K562 (cell line): Measurements from ENCODE around the gene ERCC1. TPM values are rescaled to one million over a fixed set of nuclear protein-coding genes. Genes with fewer than 3 reads are reported as not detected.

Experiments
- ARID2 ChIP-seq: fragments of 450-650 bp; IDR thresholded peaks from 2 replicates; pipeline ENCODE4 v1.6.1; 2017; ENCODE audit warnings: antibody characterized with exemption, mild to moderate bottlenecking
- CTBP1 ChIP-seq: fragments of 450-650 bp; IDR thresholded peaks from 2 replicates; pipeline ENCODE4 v1.6.1; 2016; ENCODE audit warnings: borderline replicate concordance
- HEY1 ChIP-seq: fragments of 250-450 bp; sonication (Bioruptor Pico); IDR thresholded peaks from 2 replicates; pipeline ENCODE4 v1.5.0; 2020; ENCODE audit warnings: mild to moderate bottlenecking, moderate library complexity, borderline replicate concordance
- KAT8 ChIP-seq: fragments of 450-650 bp; IDR thresholded peaks from 2 replicates; pipeline ENCODE4 v1.6.1; 2016; ENCODE audit warnings: low read depth, mild to moderate bottlenecking
- ZBTB40 ChIP-seq, 2 experiments: fragments of 450-650 bp in 1 of 2; sonication (generic) in 1 of 2; formaldehyde crosslinking in 1 of 2; IDR thresholded peaks; 2 replicates each; pipeline versions ENCODE4 v1.7.1 to v1.9.0; 2016 to 2022; ENCODE audit warnings: inconsistent platforms in 1 of 2, mild to moderate bottlenecking in 1 of 2, missing genetic modification reagents in 1 of 2
- ZNF134 ChIP-seq: fragments of 250-450 bp; sonication (Bioruptor Pico); conservative IDR thresholded peaks from 2 replicates; pipeline ENCODE4 v1.4.0; 2020
- polyA plus RNA-seq, 8 experiments: library from polyadenylated mRNA; depleted of rRNA in 4 of 8; stranded (reverse) in 5 of 8; unstranded in 3 of 8; fragments of >200 nt; fragmentation: Nextera tagmentation in 2 of 8; fragmentation: Illumina TruSeq in 1 of 8; extraction: Ambion mirVana in 2 of 8; extraction: Trizol in 1 of 8; gene quantifications; 2 replicates each; pipeline versions ENCODE4 v1.2.1 to v1.2.3, GENCODE V29; 2011 to 2014; ENCODE audit warnings: inconsistent platforms in 1 of 8, missing spikeins in 1 of 8
- total RNA-seq, 7 experiments: library from RNA; depleted of rRNA in 6 of 7; stranded (reverse); fragments of >200 nt in 6 of 7; fragmentation: Illumina TruSeq in 2 of 7; extraction: Trizol in 2 of 7; gene quantifications; 2 replicates each; pipeline versions ENCODE4 v1.2.1 to v1.2.3, GENCODE V29; 2011 to 2021; ENCODE audit warnings: low replicate concordance in 1 of 7

The ERCC1 gene
- total and polyA plus RNA-seq, 9 of the 15 experiments (the other 6 are each of a cell fraction or from before 2014, with no cell fraction given), result 9.3 to 92.6 (median 60.0) TPM

DNA sequence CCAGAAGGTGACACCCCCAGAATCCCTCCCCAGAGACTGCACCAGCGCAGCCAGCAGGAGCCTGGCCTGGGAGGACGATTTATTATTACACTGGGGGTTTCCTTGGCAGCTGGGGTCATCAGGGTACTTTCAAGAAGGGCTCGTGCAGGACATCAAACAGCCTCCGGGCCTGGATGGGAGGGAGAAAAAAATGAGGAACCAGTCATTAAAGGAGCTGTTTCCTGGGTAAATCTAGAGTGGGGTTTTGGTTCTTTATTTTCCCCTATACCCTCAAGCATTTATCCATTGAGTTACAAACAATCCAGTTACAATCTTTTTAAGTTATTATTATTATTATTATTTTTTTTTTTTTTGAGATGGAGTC is 14.2 kb downstream of the ERCC1 start (continued):
- TF ChIP-seq ZBTB40 (IDR thresholded peaks at IDR 0.05) (no peak), ZBTB40 (CRISPR knock-in tag; IDR thresholded peaks at IDR 0.05) (no peak), CTBP1 (no peak), ZNF134 (no peak), KAT8 (no peak), HEY1 (CRISPR knock-in tag) (no peak), ARID2 (no peak)
